ENCODE results near the gene STK33.

- TF ChIP-seq CTCF (IDR thresholded peaks at IDR 0.05), result no peak
- no peak for TF ChIP-seq POLR2A (IDR thresholded peaks at IDR 0.05)
These were observed 12.0 kb upstream of the STK33 start for GRCh38 chr11:8605971-8606563.
